ENCODE data around the gene GCN1.

DNA sequence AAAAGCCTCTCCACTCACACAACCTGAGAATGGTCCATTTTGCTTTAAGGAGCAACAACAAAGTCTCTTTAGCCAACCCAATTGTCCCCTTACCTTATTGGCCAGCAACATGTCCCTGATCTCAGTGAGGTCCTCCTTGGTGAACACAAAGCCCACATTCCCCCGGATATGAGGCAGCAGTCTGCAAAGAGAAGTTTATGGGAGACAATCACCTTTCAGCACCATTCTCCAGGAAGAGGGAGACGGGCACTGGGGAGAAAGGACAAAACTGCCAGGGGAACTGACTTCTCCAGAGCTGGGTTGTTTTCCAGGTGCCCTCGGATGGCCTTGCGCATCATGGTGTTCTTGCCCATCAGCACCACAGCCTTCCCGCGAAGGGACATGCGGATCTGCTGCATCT lies 4.5 kb upstream of the GCN1 start:
- no peak for TF ChIP-seq EZH2phosphoT487 (IDR thresholded peaks at IDR 0.05; ENCODE audit: borderline replicate concordance, low read length)
- TF ChIP-seq, protein P1, sequence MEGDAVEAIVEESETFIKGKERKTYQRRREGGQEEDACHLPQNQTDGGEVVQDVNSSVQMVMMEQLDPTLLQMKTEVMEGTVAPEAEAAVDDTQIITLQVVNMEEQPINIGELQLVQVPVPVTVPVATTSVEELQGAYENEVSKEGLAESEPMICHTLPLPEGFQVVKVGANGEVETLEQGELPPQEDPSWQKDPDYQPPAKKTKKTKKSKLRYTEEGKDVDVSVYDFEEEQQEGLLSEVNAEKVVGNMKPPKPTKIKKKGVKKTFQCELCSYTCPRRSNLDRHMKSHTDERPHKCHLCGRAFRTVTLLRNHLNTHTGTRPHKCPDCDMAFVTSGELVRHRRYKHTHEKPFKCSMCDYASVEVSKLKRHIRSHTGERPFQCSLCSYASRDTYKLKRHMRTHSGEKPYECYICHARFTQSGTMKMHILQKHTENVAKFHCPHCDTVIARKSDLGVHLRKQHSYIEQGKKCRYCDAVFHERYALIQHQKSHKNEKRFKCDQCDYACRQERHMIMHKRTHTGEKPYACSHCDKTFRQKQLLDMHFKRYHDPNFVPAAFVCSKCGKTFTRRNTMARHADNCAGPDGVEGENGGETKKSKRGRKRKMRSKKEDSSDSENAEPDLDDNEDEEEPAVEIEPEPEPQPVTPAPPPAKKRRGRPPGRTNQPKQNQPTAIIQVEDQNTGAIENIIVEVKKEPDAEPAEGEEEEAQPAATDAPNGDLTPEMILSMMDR (conservative IDR thresholded peaks at IDR 0.05; ENCODE audit: low read depth, low read length): no peak

Measured in PC-3 (cell line).